GM15510 (cell line): ENCODE data around the gene SPG7.

Experiments used
- POLR2A ChIP-seq: IDR thresholded peaks from 3 replicates; pipeline ENCODE4 v1.6.1; 2011; ENCODE audit warnings: borderline replicate concordance; ENCODE audit not compliant: insufficient read length; ENCODE audit errors: extremely low read depth

Gene SPG7

GRCh38 chr16:89525146-89525913, 17.1 kb downstream of the SPG7 start:
- TF ChIP-seq POLR2A, result no peak

GRCh38 chr16:89529097-89529496, 20.9 kb downstream of the SPG7 start:
- TF ChIP-seq POLR2A, result no peak

- no peak for TF ChIP-seq POLR2A
These were observed 22.5 kb downstream of the SPG7 start for GRCh38 chr16:89530401-89531381.

- TF ChIP-seq POLR2A, result no peak
These were observed 23.8 kb downstream of the SPG7 start for GRCh38 chr16:89531821-89532526.

- TF ChIP-seq POLR2A, result no peak
These were observed 26.1 kb downstream of the SPG7 start for GRCh38 chr16:89534252-89534756.

- no peak for TF ChIP-seq POLR2A
These were observed 28.2 kb downstream of the SPG7 start for GRCh38 chr16:89536371-89536770.

- TF ChIP-seq POLR2A, result no peak
These were observed 28.8 kb downstream of the SPG7 start for GRCh38 chr16:89536886-89537548.

GRCh38 chr16:89537549-89537925, 29.3 kb downstream of the SPG7 start:
- TF ChIP-seq POLR2A, result no peak

- TF ChIP-seq POLR2A, result no peak
These were observed 30.1 kb downstream of the SPG7 start for GRCh38 chr16:89538286-89538685.

GRCh38 chr16:89540557-89540956, 32.4 kb downstream of the SPG7 start:
- TF ChIP-seq POLR2A, result no peak

GRCh38 chr16:89541792-89542191, 33.6 kb downstream of the SPG7 start:
- TF ChIP-seq POLR2A, result no peak

GRCh38 chr16:89544113-89544512, 35.9 kb downstream of the SPG7 start:
- TF ChIP-seq POLR2A, result no peak

- TF ChIP-seq POLR2A, result no peak
These were observed 36.5 kb downstream of the SPG7 start for GRCh38 chr16:89544713-89545043.
